OCI-LY1 (cell line): ENCODE results near the gene SCRN2.

ENCODE experiments used
- H2AFZ ChIP-seq: fragments of 200-600 bp; sonication (generic), shearing (Covaris generic); 2 replicates; pipeline ENCODE4 v1.6.0; 2014; ENCODE audit warnings: antibody characterized with exemption, mild to moderate bottlenecking, low read length
- H3F3A ChIP-seq: fragments of 200-600 bp; sonication (generic), shearing (Covaris generic); 2 replicates; pipeline ENCODE4 v1.6.0; 2014; ENCODE audit warnings: mild to moderate bottlenecking, antibody characterized with exemption, low read length, moderate library complexity; ENCODE audit not compliant: insufficient read depth
- H3K27ac ChIP-seq: fragments of 200-600 bp; sonication (generic); 2 replicates; pipeline ENCODE4 v1.5.1; 2014; ENCODE audit warnings: low read length, mixed run types, mild to moderate bottlenecking, low read depth; ENCODE audit not compliant: poor library complexity, severe bottlenecking
- H3K27me3 ChIP-seq: fragments of 200-600 bp; sonication (generic); 2 replicates; pipeline ENCODE4 v1.6.0; 2014; ENCODE audit warnings: antibody characterized with exemption, mild to moderate bottlenecking, low read length, moderate library complexity; ENCODE audit not compliant: insufficient read depth
- H3K36me3 ChIP-seq: fragments of 200-600 bp; sonication (generic); 2 replicates; pipeline ENCODE4 v1.6.1; 2014; ENCODE audit warnings: mild to moderate bottlenecking, antibody characterized with exemption, low read length, moderate library complexity, mixed read lengths; ENCODE audit not compliant: insufficient read depth
- H3K4me1 ChIP-seq: fragments of 200-600 bp; sonication (generic); 2 replicates; pipeline ENCODE4 v1.5.1; 2014; ENCODE audit warnings: mild to moderate bottlenecking, low read length, moderate library complexity; ENCODE audit not compliant: insufficient read depth, severe bottlenecking
- H3K4me2 ChIP-seq: fragments of 200-600 bp; sonication (generic), shearing (Covaris generic); 2 replicates; pipeline ENCODE4 v1.6.1; 2014; ENCODE audit warnings: low read length
- H3K4me3 ChIP-seq: fragments of 200-600 bp; sonication (generic); 2 replicates; pipeline ENCODE4 v1.5.1; 2014; ENCODE audit warnings: low read length, low read depth, mild to moderate bottlenecking, mixed read lengths; ENCODE audit not compliant: poor library complexity, severe bottlenecking
- H3K79me2 ChIP-seq: fragments of 200-600 bp; shearing (Covaris generic); 2 replicates; pipeline ENCODE4 v1.6.1; 2016; ENCODE audit warnings: mixed run types, low read length, mixed read lengths; ENCODE audit not compliant: insufficient read depth
- H3K9ac ChIP-seq: fragments of 200-600 bp; sonication (generic), shearing (Covaris generic); 2 replicates; pipeline ENCODE4 v1.6.1; 2014; ENCODE audit warnings: mild to moderate bottlenecking, low read length, mixed read lengths
- H3K9me2 ChIP-seq: fragments of 200-600 bp; sonication (generic), shearing (Covaris generic); 2 replicates; pipeline ENCODE4 v1.6.1; 2014; ENCODE audit warnings: low read depth, mild to moderate bottlenecking, low read length, mixed read lengths
- H3K9me3 ChIP-seq: fragments of 200-600 bp; shearing (Covaris generic); 2 replicates; pipeline ENCODE4 v1.6.1; 2014; ENCODE audit warnings: low read length, mixed read lengths
- H4K20me1 ChIP-seq: fragments of 200-600 bp; sonication (generic), shearing (Covaris generic); 2 replicates; pipeline ENCODE4 v1.6.0; 2016; ENCODE audit warnings: mild to moderate bottlenecking, low read length; ENCODE audit not compliant: insufficient read depth
- EZH2 ChIP-seq: fragments of 200-600 bp; sonication (generic), shearing (Covaris generic); IDR thresholded peaks from 2 replicates; pipeline ENCODE4 v1.8.0; 2017; ENCODE audit warnings: borderline replicate concordance, mixed run types, mild to moderate bottlenecking, antibody characterized with exemption, low read length, moderate library complexity, mixed read lengths
- TF ChIP-seq, protein P1 (sequence below): fragments of 200-600 bp; sonication (generic), shearing (Covaris generic); IDR thresholded peaks from 2 replicates; pipeline ENCODE4 v1.5.1; 2017; ENCODE audit warnings: mild to moderate bottlenecking, antibody characterized with exemption, low read length, moderate library complexity, mixed read lengths

Gene SCRN2

DNA sequence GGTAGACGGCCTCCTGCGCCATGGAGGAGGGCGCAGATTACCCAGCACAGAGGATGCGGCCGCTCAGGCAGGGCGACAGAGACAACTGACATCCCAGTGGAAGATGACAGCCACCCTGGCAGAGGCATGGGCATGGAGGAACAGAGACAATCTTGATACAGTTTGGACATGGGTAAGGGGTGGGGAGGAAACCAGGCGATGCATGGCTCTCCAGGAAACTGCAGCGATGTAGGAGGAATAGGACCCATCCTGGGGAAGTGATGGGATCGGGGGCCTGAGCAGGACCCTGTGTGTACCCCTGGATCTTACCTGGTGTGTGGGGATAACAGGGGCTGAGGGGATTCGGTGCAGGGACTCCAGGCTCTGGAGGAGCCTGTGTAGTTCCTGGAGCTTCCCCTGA, 24.1 kb downstream of the SCRN2 start:
- Histone ChIP-seq H3K9me2 (no peaks in the 10 kb centered on the region), H3K27ac (no peak overlapping the region), H3K27me3 (no peaks in the 10 kb centered on the region), H2AFZ (no peak overlapping the region), H3K79me2 (no peaks in the 10 kb centered on the region), H3K4me2 (no peak overlapping the region), H3K9ac (no peak overlapping the region), H3K36me3 (peaks cover 41% of the 10 kb centered on the region), H3K4me1 (peaks cover 17% of the 10 kb centered on the region), H4K20me1 (no peaks in the 10 kb centered on the region), H3F3A (no peaks in the 10 kb centered on the region), H3K4me3 (no peak overlapping the region), H3K9me3 (no peaks in the 10 kb centered on the region)
- no peak for TF ChIP-seq EZH2
- TF ChIP-seq, protein P1, sequence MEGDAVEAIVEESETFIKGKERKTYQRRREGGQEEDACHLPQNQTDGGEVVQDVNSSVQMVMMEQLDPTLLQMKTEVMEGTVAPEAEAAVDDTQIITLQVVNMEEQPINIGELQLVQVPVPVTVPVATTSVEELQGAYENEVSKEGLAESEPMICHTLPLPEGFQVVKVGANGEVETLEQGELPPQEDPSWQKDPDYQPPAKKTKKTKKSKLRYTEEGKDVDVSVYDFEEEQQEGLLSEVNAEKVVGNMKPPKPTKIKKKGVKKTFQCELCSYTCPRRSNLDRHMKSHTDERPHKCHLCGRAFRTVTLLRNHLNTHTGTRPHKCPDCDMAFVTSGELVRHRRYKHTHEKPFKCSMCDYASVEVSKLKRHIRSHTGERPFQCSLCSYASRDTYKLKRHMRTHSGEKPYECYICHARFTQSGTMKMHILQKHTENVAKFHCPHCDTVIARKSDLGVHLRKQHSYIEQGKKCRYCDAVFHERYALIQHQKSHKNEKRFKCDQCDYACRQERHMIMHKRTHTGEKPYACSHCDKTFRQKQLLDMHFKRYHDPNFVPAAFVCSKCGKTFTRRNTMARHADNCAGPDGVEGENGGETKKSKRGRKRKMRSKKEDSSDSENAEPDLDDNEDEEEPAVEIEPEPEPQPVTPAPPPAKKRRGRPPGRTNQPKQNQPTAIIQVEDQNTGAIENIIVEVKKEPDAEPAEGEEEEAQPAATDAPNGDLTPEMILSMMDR: no peak

DNA sequence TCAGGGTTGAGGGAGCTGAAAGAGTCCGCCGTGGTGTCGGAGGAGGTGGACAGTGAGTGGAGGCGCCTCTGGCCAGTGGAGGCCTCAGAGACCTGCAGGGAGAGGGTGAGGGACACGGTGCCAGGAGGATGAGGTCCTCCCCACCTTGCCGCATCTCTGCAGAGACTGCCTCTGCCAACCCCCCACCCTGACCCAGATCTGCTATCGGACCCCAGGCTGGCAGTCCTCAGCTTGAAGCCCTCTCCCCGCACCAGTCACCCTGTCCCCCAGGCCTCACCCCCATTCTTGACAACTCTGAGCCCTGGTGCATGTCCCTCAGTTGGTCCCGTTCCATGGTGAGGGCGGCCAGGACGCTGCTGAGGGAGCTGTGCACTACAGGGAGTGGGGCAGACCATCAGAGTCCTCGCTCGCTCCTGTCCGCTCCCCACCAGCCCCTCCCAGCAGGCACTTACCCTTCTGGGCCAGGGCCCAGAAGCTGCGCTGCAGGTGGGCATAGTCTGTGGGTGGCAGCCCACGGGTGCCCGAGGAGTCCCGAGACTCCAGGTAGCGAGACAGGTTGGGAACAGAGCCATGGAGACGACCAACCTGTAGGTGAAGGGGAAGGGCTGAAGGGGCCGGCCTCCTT, 24.9 kb downstream of the SCRN2 start:
- Histone ChIP-seq H3K4me2 (no peak overlapping the region), H3K4me3 (no peak overlapping the region), H3K9me2 (no peaks in the 10 kb centered on the region), H3K9ac (no peak overlapping the region), H3K4me1 (peaks cover 13% of the 10 kb centered on the region), H3K27me3 (no peaks in the 10 kb centered on the region), H3K36me3 (peaks cover 48% of the 10 kb centered on the region), H3F3A (no peaks in the 10 kb centered on the region), H3K27ac (no peak overlapping the region), H4K20me1 (no peaks in the 10 kb centered on the region), H3K79me2 (no peaks in the 10 kb centered on the region), H3K9me3 (no peaks in the 10 kb centered on the region), H2AFZ (no peak overlapping the region)
- TF ChIP-seq, protein P1: no peak
- TF ChIP-seq EZH2: no peak

DNA sequence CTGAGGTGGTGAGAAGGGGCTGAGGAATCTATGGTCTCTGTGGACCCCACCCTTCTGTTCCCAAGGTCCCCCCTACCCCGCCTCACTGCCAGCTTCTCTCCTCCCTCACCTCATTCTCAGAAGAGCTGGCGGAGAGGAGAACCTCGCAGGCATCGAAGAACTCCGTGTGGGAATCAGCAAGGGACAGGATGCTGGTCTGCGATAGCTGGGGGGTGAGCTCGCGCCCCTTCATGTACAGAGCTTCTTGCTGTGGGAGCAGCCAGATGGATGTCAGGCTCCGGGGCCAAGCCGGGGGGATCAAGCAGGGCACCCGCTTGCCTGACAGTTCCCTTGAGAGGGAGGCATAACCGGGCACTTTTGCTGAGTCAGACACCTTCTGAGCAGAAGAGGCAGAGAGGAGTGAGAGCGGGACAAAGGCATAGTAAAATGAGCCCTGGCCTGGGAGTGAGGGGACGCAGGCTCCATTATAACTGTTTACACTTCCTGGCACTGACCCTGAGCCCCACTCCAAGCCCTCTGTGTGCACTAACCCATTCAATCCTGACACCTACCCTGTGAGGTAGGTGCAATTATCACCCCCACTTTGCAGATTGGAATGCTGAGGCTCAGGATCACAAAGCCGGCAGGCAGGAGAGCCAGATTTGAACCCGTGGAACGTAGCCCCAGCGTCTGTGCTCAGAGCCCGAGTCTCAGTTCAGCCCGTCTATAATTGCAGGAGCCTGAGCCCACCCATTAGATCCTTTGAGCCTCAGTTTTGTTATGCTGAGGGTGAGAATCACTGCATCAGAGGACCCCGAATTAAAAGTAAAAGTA, 25.8 kb downstream of the SCRN2 start:
- no peaks in the 10 kb centered on the region for H4K20me1 ChIP-seq
- TF ChIP-seq EZH2: no peak
- TF ChIP-seq, protein P1: no peak
- H3K4me3 ChIP-seq: no peak overlapping the region
- H3K36me3 ChIP-seq: peaks cover 50% of the 10 kb centered on the region
- no peaks in the 10 kb centered on the region for H3K9me2 ChIP-seq
- no peak overlapping the region for H3K9ac ChIP-seq
- H3K27me3 ChIP-seq: no peaks in the 10 kb centered on the region
- no peaks in the 10 kb centered on the region for H3F3A ChIP-seq
- no peak overlapping the region for H3K4me2 ChIP-seq
- no peaks in the 10 kb centered on the region for H3K9me3 ChIP-seq
- no peaks in the 10 kb centered on the region for H3K79me2 ChIP-seq
- H3K4me1 ChIP-seq: peaks cover 4% of the 10 kb centered on the region
- H2AFZ ChIP-seq: no peak overlapping the region
- H3K27ac ChIP-seq: no peak overlapping the region
